ENCODE measurements around the gene KRTAP10-12.

DNA sequence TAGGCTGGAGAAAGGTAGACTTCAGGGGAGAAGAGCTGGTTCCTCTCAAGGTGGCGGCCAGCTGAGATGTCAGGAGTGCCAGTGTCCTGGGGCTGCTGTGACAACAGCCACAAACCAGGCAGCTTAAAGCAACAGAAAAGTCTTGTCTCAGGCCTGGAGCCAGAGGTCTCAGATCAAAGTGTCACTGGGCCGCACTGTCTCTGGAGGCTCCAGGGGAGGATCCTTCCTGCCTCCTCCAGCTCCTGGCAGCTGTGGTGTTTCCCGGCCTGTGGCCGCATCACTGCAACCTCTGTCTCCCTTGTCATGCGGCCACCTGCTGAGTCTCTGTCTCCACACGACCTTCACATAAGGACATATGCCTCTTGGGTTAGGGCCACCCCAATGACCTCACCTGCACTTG lies 38.8 kb downstream of the KRTAP10-12 start:
- no peak for TF ChIP-seq POLR2AphosphoS5 (IDR thresholded peaks at IDR 0.05)
- no peak for TF ChIP-seq POLR2A (IDR thresholded peaks at IDR 0.05)
- TF ChIP-seq CTCF (IDR thresholded peaks at IDR 0.05), result no peak

Measured in breast epithelium (tissue), 3 donors.